ENCODE results near the gene NCKAP5. TPM values are rescaled to one million over a fixed set of nuclear protein-coding genes. Genes with fewer than 3 reads are reported as not detected.

The NCKAP5 gene
- total and polyA plus RNA-seq, 9 of the 15 experiments (the other 6 are each of a cell fraction or from before 2014, with no cell fraction given): not detected

GRCh38 chr2:133377021-133377481 lies 191.2 kb downstream of the NCKAP5 start:
- no peak overlapping the region for H3K9ac ChIP-seq (ENCODE audit: insufficient read depth in 1 of 2, low read depth in 2 of 2, low read length in 2 of 2)
- ChIA-PET CTCF (ENCODE audit: low intra/inter-chr PET ratio) (no interaction called here), POLR2A (no interaction called here)
- intact Hi-C loops (cut with micrococcal nuclease) (no loop called here), in situ Hi-C loops (cut with MboI) (no loop called here)
- H3K36me3 ChIP-seq (ENCODE audit: control insufficient read depth, insufficient read depth, low read length): no peaks in the 10 kb centered on the region
- no peak for DNase-seq (ENCODE audit: extremely low read depth in 1 of 4, low spot score in 3 of 4)
- H3K9me1 ChIP-seq (ENCODE audit: control insufficient read depth, insufficient read depth, low read length): no peaks in the 10 kb centered on the region
- ATAC-seq: no peak
- H3K4me3 ChIP-seq: no peak overlapping the region
- H3K27me3 ChIP-seq (ENCODE audit: control insufficient read depth in 2 of 2, insufficient read depth in 2 of 2, low read length in 2 of 2): no peaks in the 10 kb centered on the region
- H3K9me3 ChIP-seq (replicated peaks; ENCODE audit: control insufficient read depth, insufficient read depth, low read depth, low read length): no peaks in the 10 kb centered on the region
- BruUV-seq (replicated peaks): no TSS peak
- no peak overlapping the region for H3K4me2 ChIP-seq (ENCODE audit: insufficient read depth, low read length)
- H3K27ac ChIP-seq (ENCODE audit: extremely low read depth, low read depth, low read length): no peak overlapping the region
- no peaks in the 10 kb centered on the region for H3K4me1 ChIP-seq (replicated peaks in 1 of 2; ENCODE audit: control insufficient read depth in 2 of 2, insufficient read depth in 2 of 2, low read length in 2 of 2)
- no peak overlapping the region for H2AFZ ChIP-seq (ENCODE audit: low read depth, low read length)
- no peaks in the 10 kb centered on the region for H4K20me1 ChIP-seq (replicated peaks; ENCODE audit: control insufficient read depth, insufficient read depth, low read length)
- no peak for FAIRE-seq
- H3K79me2 ChIP-seq (ENCODE audit: control insufficient read depth, insufficient read depth, low read length): no peaks in the 10 kb centered on the region
- no peak for TF ChIP-seq JUN (IDR thresholded peaks at IDR 0.05; ENCODE audit: borderline replicate concordance, low read depth, low read length)
- TF ChIP-seq JUN (CRISPR knock-in tag; IDR thresholded peaks at IDR 0.05; ENCODE audit: borderline replicate concordance): no peak
- no peak for TF ChIP-seq TBL1XR1 (IDR thresholded peaks at IDR 0.05; ENCODE audit: low read length in 2 of 2)
- no peak for TF ChIP-seq WHSC1 (IDR thresholded peaks at IDR 0.05; ENCODE audit: low read length)
- no peak for TF ChIP-seq HNRNPH1 (optimal IDR thresholded peaks at IDR 0.05; ENCODE audit: low read depth, low read length)
- no peak for TF ChIP-seq RREB1 (CRISPR knock-in tag; IDR thresholded peaks at IDR 0.05)
- no peak for TF ChIP-seq TARDBP (IDR thresholded peaks at IDR 0.05)
- no peak for TF ChIP-seq PRMT5 (CRISPR knock-in tag; IDR thresholded peaks at IDR 0.05)
- no peak for TF ChIP-seq HOXB6 (CRISPR knock-in tag; IDR thresholded peaks at IDR 0.05; ENCODE audit: borderline replicate concordance)
- TF ChIP-seq ZC3H8 (IDR thresholded peaks at IDR 0.05): no peak
- TF ChIP-seq ZBTB5 (IDR thresholded peaks at IDR 0.05): no peak
- no peak for TF ChIP-seq ZBTB49 (CRISPR knock-in tag; IDR thresholded peaks at IDR 0.05; ENCODE audit: borderline replicate concordance)
- no peak for TF ChIP-seq KAT2B (IDR thresholded peaks at IDR 0.05; ENCODE audit: low read depth, low read length)

All from K562 (cell line).